Activated B cell treated with CpG ODN at 0.5 μM for 24 hours (primary cell): ENCODE results near the gene ZNF445. TPM values are rescaled to one million over a fixed set of nuclear protein-coding genes. Genes with fewer than 3 reads are reported as not detected.

Experiments
- ATAC-seq: fragments of 200-7000 bp; cut with Tn5 transposase; one replicate; pipeline ENCODE4 v1.10.0; 2021; ENCODE audit warnings: low read depth, mild to moderate bottlenecking, moderate library complexity
- CTCF ChIA-PET: fragments of 350-600 bp; sonication (Branson Sonifier 250); formaldehyde crosslinking; loops from one replicate; lab custom pipeline; 2021; ENCODE audit warnings: antibody characterized with exemption; lab: Charles Lee
- POLR2A ChIA-PET: fragments of 350-600 bp; sonication (Branson Sonifier 250); formaldehyde crosslinking; loops from one replicate; lab custom pipeline; 2021; ENCODE audit warnings: antibody characterized with exemption; lab: Charles Lee
- DNase-seq: peaks from one replicate; pipeline ENCODE4 v3.0.0; 2022
- H3K27ac Mint-ChIP-seq: one replicate; pipeline ENCODE4 v1.8.0; 2020; ENCODE audit warnings: mixed read lengths
- H3K27me3 Mint-ChIP-seq: one replicate; pipeline ENCODE4 v1.8.0; 2021; ENCODE audit warnings: mixed read lengths
- H3K36me3 Mint-ChIP-seq: one replicate; pipeline ENCODE4 v1.8.0; 2021; ENCODE audit warnings: low read depth, mixed read lengths
- H3K4me1 Mint-ChIP-seq: one replicate; pipeline ENCODE4 v1.8.0; 2021; ENCODE audit warnings: mixed read lengths
- H3K4me3 Mint-ChIP-seq: one replicate; pipeline ENCODE4 v1.8.0; 2020; ENCODE audit warnings: mild to moderate bottlenecking, mixed read lengths
- H3K9me3 Mint-ChIP-seq: one replicate; pipeline ENCODE4 v1.8.0; 2020; ENCODE audit warnings: mixed read lengths
- CTCF ChIP-seq: fragments of 200-600 bp; IDR thresholded peaks from one replicate; pipeline ENCODE4 v1.8.0; 2022; ENCODE audit warnings: antibody characterized with exemption, mild to moderate bottlenecking
- intact Hi-C: fragments of 100-400 bp; cut with micrococcal nuclease; formaldehyde crosslinking; loops from one replicate; pipeline ENCODE4 v1.15.1; 2024
- total RNA-seq: library from RNA; stranded (reverse); gene quantifications from 2 replicates; pipeline ENCODE4 v1.2.3, GENCODE V29; 2022

The ZNF445 gene
- total RNA-seq, 1 donor from 2014 or later, result 19.5 TPM

GRCh38 chr3:44516230-44516629, 38.8 kb upstream of the ZNF445 start:
- TF ChIP-seq CTCF, result no peak
- no peak for ATAC-seq
- no peaks in the 10 kb centered on the region for H3K27me3 Mint-ChIP-seq
- CTCF ChIA-PET, result no interaction called here
- no peak for DNase-seq
- no peak overlapping the region for H3K27ac Mint-ChIP-seq
- peaks cover 21% of the 10 kb centered on the region for H3K4me1 Mint-ChIP-seq
- intact Hi-C loops, result no loop called here
- H3K36me3 Mint-ChIP-seq, result no peaks in the 10 kb centered on the region
- H3K9me3 Mint-ChIP-seq, result no peaks in the 10 kb centered on the region
- no peak overlapping the region for H3K4me3 Mint-ChIP-seq
- POLR2A ChIA-PET, result no interaction called here

GRCh38 chr3:44513513-44513912, 36.0 kb upstream of the ZNF445 start:
- Mint-ChIP-seq H3K27me3 (no peaks in the 10 kb centered on the region), H3K4me3 (no peak overlapping the region), H3K4me1 (peaks cover 34% of the 10 kb centered on the region), H3K36me3 (peaks cover 3% of the 10 kb centered on the region), H3K27ac (peak overlapping the region; percentile 35), H3K9me3 (no peaks in the 10 kb centered on the region)
- POLR2A ChIA-PET, result no interaction called here
- DNase-seq (no peak), ATAC-seq (no peak)
- intact Hi-C loops, result loop anchor here (5.0 kb wide), 2 partner anchors 821 to 1226 kb away; partner anchors contain the start of genes ABHD5 and SNRK
- CTCF ChIA-PET, result no interaction called here
- no peak for TF ChIP-seq CTCF

- Mint-ChIP-seq H3K36me3 (peaks cover 11% of the 10 kb centered on the region), H3K9me3 (no peaks in the 10 kb centered on the region), H3K4me1 (peaks cover 42% of the 10 kb centered on the region), H3K4me3 (peak overlapping the region; percentile 95), H3K27me3 (no peaks in the 10 kb centered on the region), H3K27ac (peak overlapping the region; percentile 92)
- ATAC-seq (no peak), DNase-seq (no peak)
- no peak for TF ChIP-seq CTCF
- ChIA-PET POLR2A (interaction anchor here (0.6 to 2.1 kb wide), 20 partner anchors 9 to 465 kb away, joined by 3 to 19 read pairs (median 6); partner anchors contain the start of genes EXOSC7, KIAA1143, KIF15 and TCAIM), CTCF (interaction anchor here (1.4 to 1.5 kb wide), 2 partner anchors 21 to 33 kb away, joined by 4 read pairs; no protein-coding TSS in a partner anchor)
- intact Hi-C loops, result loop anchor here (2.0 to 5.0 kb wide), 5 partner anchors 114 to 1224 kb away; partner anchors contain the start of genes ABHD5, SNRK, TCAIM and TMEM42
Measured at GRCh38 chr3:44511238-44511566, 33.7 kb upstream of the ZNF445 start.

- TF ChIP-seq CTCF, result no peak
- CTCF ChIA-PET, result interaction anchor here (0.6 kb wide), 1 partner anchor 45 kb away, joined by 3 read pairs; the partner anchor contains the start of gene ZKSCAN7
- peaks cover 40% of the 10 kb centered on the region for H3K4me1 Mint-ChIP-seq
- intact Hi-C loops, result loop anchor here (1.0 to 5.0 kb wide), 8 partner anchors 33 to 1223 kb away; partner anchors contain the start of genes ABHD5, KIAA1143, KIF15 and SNRK
- ATAC-seq (peak; percentile 30), DNase-seq (no peak)
- peaks cover 23% of the 10 kb centered on the region for H3K36me3 Mint-ChIP-seq
- peak overlapping the region; percentile 95 for H3K4me3 Mint-ChIP-seq
- H3K27ac Mint-ChIP-seq, result peak overlapping the region; percentile 92
- peaks cover 2% of the 10 kb centered on the region for H3K9me3 Mint-ChIP-seq
- H3K27me3 Mint-ChIP-seq, result no peaks in the 10 kb centered on the region
- POLR2A ChIA-PET, result interaction anchor here (1.1 to 2.1 kb wide), 9 partner anchors 8 to 466 kb away, joined by 3 to 19 read pairs (median 10); partner anchors contain the start of genes EXOSC7, KIAA1143, KIF15 and TCAIM
Measured at GRCh38 chr3:44510000-44510368, 32.5 kb upstream of the ZNF445 start.

GRCh38 chr3:44509393-44509921, 32.0 kb upstream of the ZNF445 start:
- intact Hi-C loops, result no loop called here
- Mint-ChIP-seq H3K4me1 (peaks cover 40% of the 10 kb centered on the region), H3K27me3 (no peaks in the 10 kb centered on the region), H3K4me3 (peak overlapping the region; percentile 95), H3K36me3 (peaks cover 23% of the 10 kb centered on the region), H3K9me3 (peaks cover 2% of the 10 kb centered on the region), H3K27ac (peak overlapping the region; percentile 92)
- POLR2A ChIA-PET, result interaction anchor here (2.1 kb wide), 1 partner anchor 31 kb away, joined by 13 read pairs; the partner anchor contains the start of gene ZNF445
- TF ChIP-seq CTCF, result no peak
- DNase-seq, result no peak
- ATAC-seq, result no peak
- CTCF ChIA-PET, result no interaction called here
